Transverse colon (tissue), 4 donors: Measurements from ENCODE around the gene EOLA2. TPM values are rescaled to one million over a fixed set of nuclear protein-coding genes. Genes with fewer than 3 reads are reported as not detected.
"Not testable (repeated sequence)": the region's sequence is repeated elsewhere in the genome, so short reads cannot be mapped to it uniquely, and the experiment has no call there.

Experiments
- DNase-seq: peaks from one replicate; pipeline ENCODE4 v3.0.0-alpha.2; 2019
- H3K27ac ChIP-seq, 4 donors: fragments of 200-600 bp; sonication (generic); 2 replicates each; pipeline ENCODE4 v1.5.1; 2016 to 2018; ENCODE audit warnings: inconsistent platforms in 4 of 4
- H3K27me3 ChIP-seq: fragments of 200-600 bp; sonication (generic); 2 replicates; pipeline ENCODE4 v1.5.1; 2017; ENCODE audit warnings: inconsistent platforms
- H3K36me3 ChIP-seq, 4 donors: fragments of 200-600 bp; sonication (generic); 2 replicates each; pipeline ENCODE4 v1.5.1; 2017 to 2019; ENCODE audit warnings: inconsistent platforms in 4 of 4
- H3K4me1 ChIP-seq, 4 donors: fragments of 200-600 bp; sonication (generic); 2 replicates each; pipeline ENCODE4 v1.5.1; 2017 to 2020; ENCODE audit warnings: inconsistent platforms in 4 of 4
- H3K4me3 ChIP-seq, 4 donors: fragments of 200-600 bp; sonication (generic); 1 replicate in 1 of 4; 2 replicates in 3 of 4; pipeline versions ENCODE4 v1.5.1 to v1.6.1; 2017 to 2019; ENCODE audit warnings: inconsistent platforms in 4 of 4
- H3K9me3 ChIP-seq, 2 donors: fragments of 200-600 bp; sonication (generic); 2 replicates each; pipeline ENCODE4 v1.5.1; 2017 to 2019; ENCODE audit warnings: inconsistent platforms in 2 of 2
- CTCF ChIP-seq, 5 experiments: fragments of 200-600 bp in 3 of 5; fragments of 450-650 bp in 2 of 5; sonication (generic) in 3 of 5; IDR thresholded peaks; 1 replicate in 2 of 5; 2 replicates in 3 of 5; pipeline ENCODE4 v1.5.1; 2016 to 2017; ENCODE audit warnings: antibody characterized with exemption in 5 of 5, inconsistent platforms in 3 of 5, mild to moderate bottlenecking in 2 of 5, moderate library complexity in 1 of 5
- EP300 ChIP-seq: sonication (generic); formaldehyde crosslinking; IDR thresholded peaks from one replicate; pipeline ENCODE4 v1.6.1; 2017; ENCODE audit warnings: antibody characterized with exemption, low read depth
- POLR2A ChIP-seq: fragments of 450-650 bp; IDR thresholded peaks from one replicate; pipeline ENCODE4 v1.6.1; 2016; ENCODE audit warnings: antibody characterized with exemption, mild to moderate bottlenecking, moderate library complexity
- POLR2AphosphoS5 ChIP-seq, 3 donors: sonication (generic); formaldehyde crosslinking; IDR thresholded peaks; one replicate each; pipeline ENCODE4 v1.6.1; 2016; ENCODE audit warnings: antibody characterized with exemption in 3 of 3
- WGBS, 2 donors: methylation state at CpG; one replicate each; pipeline ENCODE4 v1.1.5; 2018; ENCODE audit warnings: low coverage in 1 of 2; 5-methylcytosine and 5-hydroxymethylcytosine counted together
- in situ Hi-C, 4 donors: fragments of 200-750 bp; cut with MboI; loops; one replicate each; pipeline versions ENCODE4 v1.15.0 to v1.15.1; 2017; ENCODE audit warnings: low sequenced_read_pairs in 3 of 4, low pct_ligation_motif_present in 1 of 4, low pct_unique_long_range_greater_than_20kb in 1 of 4
- intact Hi-C: fragments of 100-400 bp; cut with DNase I; formaldehyde crosslinking; loops from one replicate; pipeline ENCODE4 v1.15.1; 2023; ENCODE audit warnings: low total_unique reads
- total RNA-seq, 4 donors: library from RNA; depleted of rRNA; stranded (reverse); fragments of >200 nt; gene quantifications; one replicate each; pipeline ENCODE4 v1.1.0, GENCODE V29; 2016

Gene EOLA2
- total RNA-seq, 4 donors from 2014 or later = 10.5 to 77.1 (median 30.4) TPM

- H3K36me3 ChIP-seq, H3K27me3 ChIP-seq, DNase-seq, H3K4me1 ChIP-seq, in situ Hi-C loops, intact Hi-C loops, H3K9me3 ChIP-seq: not testable (repeated sequence)
- Histone ChIP-seq H3K27ac (peak overlapping the region; percentile 55 to 91 (median 68)), H3K4me3 (peak overlapping the region in 1 of 4 donors; percentile 28)
- peak; percentile 40 to 76 (median 50) for TF ChIP-seq CTCF (IDR thresholded peaks at IDR 0.05)
- WGBS, 2 donors = 66% methylated on average over 10 of the region's 11 CpGs; no CpG with 5 or more reads in 1 of the 2 donors
Measured at GRCh38 chrX:149940674-149941024, 2.4 kb upstream of the EOLA2 start.

DNA sequence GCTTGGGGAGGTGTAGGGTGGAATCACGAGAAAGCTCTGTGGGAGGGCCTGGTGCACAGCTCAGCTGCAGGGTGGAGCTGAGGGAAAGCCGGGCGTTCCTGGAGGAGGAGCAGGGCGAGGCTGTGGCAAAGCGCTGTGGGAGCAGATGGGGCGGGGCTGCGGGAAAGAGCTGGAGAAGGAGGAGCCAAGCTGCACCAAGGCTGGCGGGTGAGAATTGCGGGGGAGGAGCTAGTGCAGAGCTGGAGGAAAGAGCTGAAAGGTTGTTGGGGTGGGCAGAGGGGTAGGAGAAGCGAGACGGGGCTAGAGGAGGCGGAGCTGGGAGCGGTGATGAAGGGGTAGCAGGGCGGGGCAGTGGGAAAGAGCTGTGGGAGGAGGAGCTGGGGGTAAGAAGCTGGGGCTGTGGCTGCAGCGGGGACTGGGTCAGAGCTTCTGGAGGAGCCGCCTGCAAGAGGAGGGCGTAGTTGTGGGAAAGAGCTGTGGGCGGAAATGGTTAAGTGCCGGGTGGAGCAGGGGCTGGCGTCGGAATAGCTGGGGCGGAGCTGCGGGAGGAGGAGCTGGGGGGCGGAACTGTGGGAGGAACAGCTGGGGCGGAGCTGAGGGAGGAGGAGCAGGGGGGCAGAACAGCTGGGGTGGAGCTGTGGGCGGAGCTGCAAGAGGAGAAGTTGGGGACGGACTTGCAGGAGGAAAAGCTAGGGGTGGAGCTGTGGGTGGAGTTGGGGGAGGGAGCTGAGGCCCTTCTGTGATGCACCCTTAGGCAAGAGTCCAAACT, 1.8 kb upstream of the EOLA2 start:
- peaks cover 0 to 7% (median 4%) of the 10 kb centered on the region in 4 donors for H3K4me1 ChIP-seq
- peak overlapping the region; percentile 91 to 97 (median 94) for H3K27ac ChIP-seq
- TF ChIP-seq POLR2A (peak; percentile 89), POLR2AphosphoS5 (IDR thresholded peaks at IDR 0.05) (peak in 2 of 3 donors; percentile 37 to 54), EP300 (no peak), CTCF (IDR thresholded peaks at IDR 0.05) (no peak)
- H3K27me3 ChIP-seq = no peaks in the 10 kb centered on the region
- DNase-seq = peak; percentile 95
- in situ Hi-C loops (no loop called here), intact Hi-C loops (no loop called here)
- 2 to 40% methylated on average over 9 to 27 of the region's 27 CpGs for WGBS, 2 donors
- H3K4me3 ChIP-seq = peak overlapping the region; percentile 36 to 57 (median 40)
- H3K36me3 ChIP-seq = no peaks in the 10 kb centered on the region
- H3K9me3 ChIP-seq = no peaks in the 10 kb centered on the region

DNA sequence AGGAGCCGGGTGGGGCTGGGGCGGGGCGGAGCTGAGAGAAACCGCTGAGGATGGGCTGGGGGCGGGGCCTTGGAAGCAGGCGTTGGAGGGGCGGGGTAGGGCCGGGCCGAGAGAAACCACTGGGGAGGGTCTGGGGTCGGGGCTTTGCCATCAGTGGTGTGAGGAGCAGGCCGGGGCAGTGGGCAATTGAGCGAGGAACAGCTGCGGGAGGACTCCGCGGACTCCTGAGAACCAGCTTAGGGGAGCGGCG, 1.3 kb upstream of the EOLA2 start:
- Histone ChIP-seq H3K27me3 (no peaks in the 10 kb centered on the region), H3K9me3 (no peaks in the 10 kb centered on the region), H3K4me1 (peaks cover 0 to 7% (median 4%) of the 10 kb centered on the region in 4 donors), H3K36me3 (no peaks in the 10 kb centered on the region), H3K4me3 (peak overlapping the region; percentile 36 to 57 (median 40)), H3K27ac (peak overlapping the region; percentile 91 to 97 (median 94))
- DNase-seq = no peak
- intact Hi-C loops (no loop called here), in situ Hi-C loops (no loop called here)
- 54% methylated on average over 14 of the region's 17 CpGs; no CpG with 5 or more reads in 1 of the 2 donors for WGBS, 2 donors
- TF ChIP-seq EP300 (no peak), POLR2A (no peak), POLR2AphosphoS5 (IDR thresholded peaks at IDR 0.05) (no peak), CTCF (IDR thresholded peaks at IDR 0.05) (no peak)

DNA sequence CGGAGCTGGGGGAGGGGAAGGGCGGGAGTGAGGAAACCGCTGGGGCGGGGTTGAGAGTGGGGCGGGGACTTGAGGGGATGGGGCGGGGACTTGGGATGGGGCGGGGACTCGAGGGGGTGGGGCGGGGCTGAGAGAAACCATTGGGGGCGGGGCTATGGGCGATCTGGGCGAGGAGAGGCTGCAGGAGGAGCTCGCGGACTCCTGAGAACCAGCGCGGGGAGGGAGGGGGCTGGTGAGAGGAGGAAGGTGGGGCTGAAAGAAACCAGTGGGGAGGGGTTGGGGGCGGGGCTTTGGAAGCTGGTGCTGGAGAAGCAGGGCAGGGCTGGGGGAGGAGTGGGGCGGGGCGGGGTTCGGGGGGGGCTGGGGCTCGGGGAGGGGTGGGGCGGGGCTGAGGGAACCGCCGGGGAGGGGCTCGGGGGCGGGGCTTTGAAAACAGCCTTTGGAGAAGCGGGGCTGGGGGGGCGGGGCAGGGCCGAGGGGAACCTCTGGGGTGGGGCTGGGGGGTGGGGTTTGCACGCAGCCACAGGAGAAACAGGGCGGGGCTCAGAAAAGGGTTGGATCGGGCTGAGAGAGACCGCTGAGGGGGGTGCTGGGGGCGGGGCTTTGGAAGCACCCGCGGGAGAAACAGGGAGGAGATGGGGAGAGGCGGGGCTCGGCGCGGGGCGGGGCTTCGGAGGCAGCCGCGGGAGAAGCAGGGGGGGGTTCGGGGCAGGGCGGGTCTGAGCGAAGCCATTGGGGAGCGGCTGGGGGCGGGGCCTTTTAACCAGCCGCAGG, 777 bp upstream of the EOLA2 start:
- Histone ChIP-seq H3K27me3 (no peaks in the 10 kb centered on the region), H3K4me3 (peak overlapping the region in 3 of 4 donors; percentile 36 to 74 (median 57)), H3K36me3 (no peaks in the 10 kb centered on the region), H3K4me1 (peaks cover 0 to 7% (median 4%) of the 10 kb centered on the region in 4 donors), H3K9me3 (no peaks in the 10 kb centered on the region), H3K27ac (peak overlapping the region; percentile 91 to 97 (median 96))
- WGBS, 2 donors = 46% methylated on average over 27 of the region's 50 CpGs; no CpG with 5 or more reads in 1 of the 2 donors
- in situ Hi-C loops (no loop called here), intact Hi-C loops (no loop called here)
- peak; percentile 96 for DNase-seq
- no peak for TF ChIP-seq EP300
- TF ChIP-seq POLR2AphosphoS5 (IDR thresholded peaks at IDR 0.05) = no peak
- TF ChIP-seq POLR2A = no peak
- TF ChIP-seq CTCF (IDR thresholded peaks at IDR 0.05) = no peak
